ENCODE data around the gene COL5A1.
"Not testable (repeated sequence)": the region's sequence is repeated elsewhere in the genome, so short reads cannot be mapped to it uniquely, and the experiment has no call there.

Gene COL5A1

DNA sequence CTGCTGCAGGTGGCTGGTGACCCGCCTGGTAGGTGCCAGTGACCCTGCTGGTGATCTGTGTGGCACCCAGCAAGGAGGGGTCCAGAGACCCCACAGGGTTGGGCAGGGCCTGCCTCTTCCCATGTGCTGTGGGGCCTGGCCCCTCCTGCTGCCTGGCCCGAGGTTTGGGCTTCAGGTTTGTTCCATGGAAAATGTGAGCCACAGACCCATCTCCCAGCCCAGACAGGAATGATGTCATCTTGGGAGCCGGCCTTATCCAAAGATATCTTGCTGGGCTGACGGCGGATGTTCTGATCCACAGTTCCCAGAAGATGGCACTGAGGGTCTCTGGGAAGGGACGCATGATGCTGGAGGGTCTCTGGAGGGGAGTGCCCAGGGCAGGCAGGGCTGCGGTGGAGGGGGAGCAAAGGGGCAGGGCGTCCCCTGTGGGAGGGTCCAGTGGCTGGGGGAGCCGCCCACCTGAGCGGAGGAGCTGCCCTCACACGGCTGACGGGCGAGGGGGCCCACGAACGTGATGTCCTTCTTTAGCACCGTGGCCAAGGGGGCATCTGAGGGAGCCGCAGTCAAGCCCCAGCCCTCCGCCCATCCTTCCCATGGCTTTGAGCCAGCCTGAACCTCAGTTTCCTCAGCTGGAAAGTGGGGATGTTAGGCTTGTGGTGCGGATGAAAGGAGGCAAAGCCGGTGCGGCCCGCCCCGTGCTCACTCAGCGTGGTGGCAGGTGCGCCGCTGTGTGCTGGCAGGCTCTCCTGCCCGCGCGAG is 68.1 kb downstream of the COL5A1 start:
- Mint-ChIP-seq H3K36me3 (ENCODE audit: low read depth) (no peaks in the 10 kb centered on the region), H3K4me3 (no peak overlapping the region), H3K9me3 (peaks cover 15% of the 10 kb centered on the region), H3K4me1 (ENCODE audit: low read depth) (no peaks in the 10 kb centered on the region), H3K27ac (no peak overlapping the region), H3K27me3 (ENCODE audit: low read depth) (no peaks in the 10 kb centered on the region)

DNA sequence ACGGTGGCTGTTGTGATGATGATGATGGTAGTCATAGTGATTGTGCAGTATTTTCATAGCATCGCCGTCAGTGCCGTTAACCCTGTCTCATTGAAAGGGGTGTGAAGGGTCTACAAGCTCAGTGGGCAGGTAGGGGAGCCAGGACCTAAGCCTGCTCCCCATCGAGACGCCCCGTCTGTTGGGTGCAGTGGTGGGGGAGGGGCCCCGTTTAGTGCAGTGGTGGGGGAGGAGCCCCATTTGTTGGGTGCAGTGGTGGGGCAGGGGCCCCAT is 68.6 kb downstream of the COL5A1 start:
- Mint-ChIP-seq H3K36me3 (ENCODE audit: low read depth) (no peaks in the 10 kb centered on the region), H3K4me3 (no peak overlapping the region), H3K27ac (no peak overlapping the region), H3K9me3 (peaks cover 15% of the 10 kb centered on the region), H3K4me1 (ENCODE audit: low read depth) (no peaks in the 10 kb centered on the region), H3K27me3 (ENCODE audit: low read depth) (no peaks in the 10 kb centered on the region)

DNA sequence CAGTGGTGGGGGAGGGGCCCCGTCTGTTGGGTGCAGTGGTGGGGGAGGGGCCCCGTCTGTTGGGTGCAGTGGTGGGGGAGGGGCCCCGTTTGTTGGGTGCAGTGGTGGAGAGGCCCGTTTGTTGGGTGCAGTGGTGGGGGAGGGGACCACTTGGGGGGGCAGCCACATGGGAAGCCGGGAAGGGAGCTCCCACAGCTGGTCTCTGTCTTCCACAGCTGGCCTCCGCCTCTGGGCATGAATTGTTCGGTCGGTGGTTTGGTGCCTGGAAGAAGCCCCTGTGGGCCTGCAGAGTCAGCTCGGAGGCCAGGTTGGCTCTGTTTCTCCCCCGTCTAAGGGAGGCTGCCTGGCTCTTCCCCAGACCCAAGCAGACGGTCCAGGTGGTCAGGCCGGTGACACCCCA is 69.3 kb downstream of the COL5A1 start:
- H3K27me3 Mint-ChIP-seq (ENCODE audit: low read depth), result no peaks in the 10 kb centered on the region
- H3K9me3 Mint-ChIP-seq, result peaks cover 15% of the 10 kb centered on the region
- no peaks in the 10 kb centered on the region for H3K4me1 Mint-ChIP-seq (ENCODE audit: low read depth)
- H3K4me3 Mint-ChIP-seq, result no peak overlapping the region
- H3K36me3 Mint-ChIP-seq (ENCODE audit: low read depth), result no peaks in the 10 kb centered on the region
- no peak overlapping the region for H3K27ac Mint-ChIP-seq

DNA sequence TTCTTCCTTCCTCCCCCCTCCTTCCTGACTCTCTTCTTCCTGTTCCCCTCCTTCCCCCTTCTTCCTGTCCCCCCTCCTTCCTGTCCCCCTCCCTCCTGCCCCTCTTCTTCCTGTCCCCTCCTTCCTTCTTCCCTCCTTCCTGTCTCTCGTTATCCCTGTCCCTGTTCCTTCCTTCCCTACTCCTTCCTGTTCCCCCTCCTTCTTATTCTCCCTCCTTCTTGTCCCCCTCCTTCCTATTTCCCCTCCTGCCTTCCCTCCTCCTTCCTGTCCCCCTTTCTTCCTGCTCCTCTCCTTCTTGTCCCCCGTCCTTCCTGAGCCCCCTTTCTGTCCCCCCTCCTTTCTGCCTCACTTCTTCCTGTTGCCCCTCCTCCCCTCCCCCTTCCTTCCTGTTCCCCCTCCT is 70.6 kb downstream of the COL5A1 start:
- Mint-ChIP-seq H3K9me3 (peaks cover 15% of the 10 kb centered on the region), H3K27me3 (ENCODE audit: low read depth) (no peaks in the 10 kb centered on the region), H3K4me1 (ENCODE audit: low read depth) (no peaks in the 10 kb centered on the region), H3K27ac (no peak overlapping the region), H3K36me3 (ENCODE audit: low read depth) (no peaks in the 10 kb centered on the region), H3K4me3 (no peak overlapping the region)

DNA sequence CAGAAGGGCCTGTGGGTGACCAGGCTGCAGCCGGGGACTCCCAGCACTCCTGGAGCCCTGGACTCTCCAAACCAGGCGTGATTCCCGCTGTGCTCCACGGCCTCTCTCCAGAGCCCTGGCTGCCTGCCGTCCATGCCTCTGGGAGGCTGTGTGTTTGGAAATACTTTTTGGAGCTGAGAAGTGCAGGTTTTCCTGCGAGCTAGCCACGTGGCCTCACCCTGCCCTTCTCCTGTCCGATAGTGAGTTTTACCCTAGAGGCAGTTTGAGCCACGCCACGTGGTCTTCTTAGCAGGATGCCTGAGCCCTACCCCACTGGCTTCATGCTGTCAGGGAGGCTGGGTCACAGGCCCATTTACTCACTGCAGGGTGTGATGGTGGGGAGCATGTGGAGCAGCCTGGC is 71.3 kb downstream of the COL5A1 start:
- Mint-ChIP-seq H3K4me1 (ENCODE audit: low read depth) (no peaks in the 10 kb centered on the region), H3K27ac (no peak overlapping the region), H3K4me3 (no peak overlapping the region), H3K36me3 (ENCODE audit: low read depth) (no peaks in the 10 kb centered on the region), H3K27me3 (ENCODE audit: low read depth) (no peaks in the 10 kb centered on the region), H3K9me3 (peaks cover 15% of the 10 kb centered on the region)

DNA sequence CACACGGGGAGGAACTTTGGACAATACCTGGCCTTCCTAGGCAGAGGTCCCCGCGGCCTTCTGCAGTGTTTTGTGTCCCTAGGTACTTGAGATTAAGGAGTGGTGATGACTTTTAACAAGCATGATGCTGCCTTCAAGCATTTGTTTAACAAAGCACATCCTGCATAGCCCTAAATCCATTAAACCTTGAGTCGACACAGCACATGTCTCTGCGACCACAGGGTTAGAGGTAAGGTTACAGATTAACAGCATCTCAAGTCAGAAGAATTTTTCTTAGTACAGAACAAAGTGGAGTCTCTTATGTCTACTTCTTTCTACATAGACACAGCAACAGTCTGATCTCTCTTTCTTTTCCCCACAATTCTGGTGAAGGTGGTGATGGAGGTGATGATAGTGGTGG is 73.9 kb downstream of the COL5A1 start:
- not testable (repeated sequence) for H3K36me3 Mint-ChIP-seq (ENCODE audit: low read depth); H3K27ac Mint-ChIP-seq; H3K4me1 Mint-ChIP-seq (ENCODE audit: low read depth); H3K27me3 Mint-ChIP-seq (ENCODE audit: low read depth); H3K4me3 Mint-ChIP-seq
- H3K9me3 Mint-ChIP-seq, result peaks cover 15% of the 10 kb centered on the region

DNA sequence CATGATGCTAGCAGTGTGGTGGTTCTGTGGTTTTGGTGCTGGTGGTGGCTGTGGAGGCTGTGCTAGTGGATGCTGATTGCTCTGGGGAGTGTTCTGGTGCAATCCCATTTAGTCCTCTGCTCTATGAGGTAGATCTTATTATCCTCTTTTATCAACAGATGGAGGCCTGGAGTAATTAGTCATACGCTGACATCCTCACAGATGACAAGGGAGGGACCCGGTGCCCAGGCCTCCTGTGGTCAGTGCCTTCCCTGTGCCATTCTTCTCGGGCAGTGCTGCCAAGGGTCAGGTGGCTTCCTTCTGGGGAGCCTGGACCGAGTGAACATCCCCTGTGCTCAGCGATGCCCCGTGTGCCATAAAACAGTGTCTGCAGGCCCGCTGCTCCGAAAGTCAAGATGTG is 74.5 kb downstream of the COL5A1 start:
- Mint-ChIP-seq H3K4me1 (ENCODE audit: low read depth) (no peaks in the 10 kb centered on the region), H3K9me3 (peaks cover 15% of the 10 kb centered on the region), H3K36me3 (ENCODE audit: low read depth) (no peaks in the 10 kb centered on the region), H3K4me3 (no peak overlapping the region), H3K27ac (no peak overlapping the region), H3K27me3 (ENCODE audit: low read depth) (no peaks in the 10 kb centered on the region)

DNA sequence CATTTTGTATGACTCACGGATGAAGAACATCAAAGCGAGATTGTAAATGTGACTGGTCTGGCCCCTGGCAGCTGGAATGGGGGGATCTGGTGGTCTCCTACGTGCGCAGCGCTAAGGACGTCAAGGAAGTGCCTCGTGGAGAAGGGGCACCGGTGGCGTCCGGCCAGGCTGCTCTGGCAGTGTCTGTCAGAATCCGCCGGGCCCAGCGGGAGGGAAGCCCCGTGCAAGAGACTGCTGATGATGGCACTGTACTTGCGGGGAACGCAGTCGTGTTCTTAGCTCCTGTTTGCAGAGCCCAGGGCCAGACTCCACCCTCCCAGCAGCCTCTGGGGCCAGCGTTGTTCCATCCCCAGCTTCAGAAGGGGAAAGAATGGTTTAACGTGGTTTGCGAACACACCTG is 75.5 kb downstream of the COL5A1 start:
- Mint-ChIP-seq H3K27me3 (ENCODE audit: low read depth) (no peaks in the 10 kb centered on the region), H3K4me1 (ENCODE audit: low read depth) (no peaks in the 10 kb centered on the region)

DNA sequence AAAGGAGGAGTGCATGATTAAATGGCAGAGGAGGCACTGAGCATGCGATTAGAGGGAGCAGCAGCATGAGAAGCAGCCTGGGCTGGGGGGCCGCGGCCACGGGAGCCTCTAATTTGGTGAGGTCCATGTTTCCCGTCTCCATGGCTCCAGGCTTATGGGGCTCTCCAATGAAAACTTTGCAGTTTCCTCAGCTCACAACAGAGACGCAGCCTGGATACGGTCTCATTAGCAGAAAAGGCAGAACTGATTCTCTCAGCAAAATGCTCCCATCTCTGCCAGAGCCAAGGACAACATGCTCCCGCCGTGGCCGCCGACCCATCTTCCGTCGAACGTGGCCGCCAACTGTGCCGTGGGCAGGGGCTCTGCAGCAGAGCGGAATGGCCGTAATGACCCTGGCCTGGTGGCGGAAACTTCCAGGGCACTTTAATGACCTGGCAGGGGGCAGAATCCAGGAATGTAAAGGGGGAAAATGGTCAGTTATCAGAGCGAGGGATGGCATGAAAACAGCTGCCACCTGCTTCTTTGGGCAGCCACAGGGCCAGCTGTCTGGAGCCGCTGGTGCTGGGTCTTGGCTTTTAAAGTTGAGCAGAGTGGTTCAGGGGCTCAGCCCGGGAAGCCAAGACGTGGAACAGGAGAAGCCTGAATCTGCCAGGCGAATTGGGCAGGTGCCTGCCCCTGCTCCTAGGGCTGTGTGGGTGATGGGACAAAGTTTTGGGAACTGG is 76.5 kb downstream of the COL5A1 start:
- no peak overlapping the region for H3K4me3 Mint-ChIP-seq
- H3K9me3 Mint-ChIP-seq, result peaks cover 13% of the 10 kb centered on the region
- H3K27me3 Mint-ChIP-seq (ENCODE audit: low read depth), result no peaks in the 10 kb centered on the region
- H3K27ac Mint-ChIP-seq, result no peak overlapping the region
- H3K4me1 Mint-ChIP-seq (ENCODE audit: low read depth), result no peaks in the 10 kb centered on the region
- no peaks in the 10 kb centered on the region for H3K36me3 Mint-ChIP-seq (ENCODE audit: low read depth)

More for the DNA sequence above, 75.5 kb downstream of the COL5A1 start:
- Mint-ChIP-seq H3K9me3 (peaks cover 15% of the 10 kb centered on the region), H3K36me3 (ENCODE audit: low read depth) (no peaks in the 10 kb centered on the region), H3K4me3 (no peak overlapping the region), H3K27ac (no peak overlapping the region)

DNA sequence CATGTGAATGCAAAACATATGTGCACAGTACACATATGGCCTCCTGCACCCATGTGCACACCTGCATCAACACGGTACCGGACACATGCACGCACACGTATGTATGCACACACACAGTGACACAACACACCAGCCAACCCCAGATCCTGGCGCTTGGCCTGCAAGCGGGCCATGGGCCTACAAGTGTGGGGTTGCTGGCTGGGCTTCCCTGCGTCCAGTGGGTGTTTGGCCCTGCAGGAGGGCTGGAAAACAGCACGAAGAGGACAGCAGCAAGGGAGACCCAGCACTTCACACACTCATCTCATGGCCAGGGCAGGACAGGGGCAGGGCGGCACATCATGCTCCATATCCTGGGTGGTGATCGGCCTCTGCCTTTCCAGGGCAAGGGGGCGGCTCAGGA is 77.7 kb downstream of the COL5A1 start:
- no peaks in the 10 kb centered on the region for H3K36me3 Mint-ChIP-seq (ENCODE audit: low read depth)
- H3K4me3 Mint-ChIP-seq, result no peak overlapping the region
- H3K27me3 Mint-ChIP-seq (ENCODE audit: low read depth), result no peaks in the 10 kb centered on the region
- H3K27ac Mint-ChIP-seq, result no peak overlapping the region
- peaks cover under 1% of the 10 kb centered on the region for H3K9me3 Mint-ChIP-seq
- no peaks in the 10 kb centered on the region for H3K4me1 Mint-ChIP-seq (ENCODE audit: low read depth)

DNA sequence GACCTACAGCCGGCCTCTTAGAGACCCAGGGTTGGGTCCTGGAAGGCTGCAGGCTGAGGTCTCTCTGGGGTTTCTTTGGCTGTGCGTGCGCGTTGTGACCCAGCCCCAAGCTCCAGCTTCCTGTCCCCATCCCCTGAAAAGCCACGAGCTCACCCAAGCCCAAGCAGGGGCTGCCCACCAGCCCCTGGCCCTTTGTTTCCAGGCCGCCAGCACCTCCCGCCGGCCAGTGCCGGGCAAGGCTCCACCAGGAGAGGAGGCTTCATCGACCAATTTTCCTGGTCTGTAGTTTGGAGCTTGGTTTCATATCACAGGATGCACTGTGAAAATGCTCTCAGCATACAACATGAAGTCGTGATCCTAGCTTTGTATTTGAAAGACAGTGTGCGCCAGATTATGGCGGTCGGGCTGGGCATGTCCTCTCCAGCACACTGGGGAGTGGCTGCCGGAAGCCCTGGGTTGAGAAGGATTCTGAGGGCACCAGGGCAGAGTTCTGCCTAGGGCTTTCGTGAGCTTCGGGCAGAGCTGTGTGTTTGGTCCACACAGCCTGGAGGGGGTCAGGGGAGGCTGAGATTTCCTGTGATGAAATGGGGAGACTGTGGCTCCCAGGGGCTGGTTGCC is 78.6 kb downstream of the COL5A1 start:
- Mint-ChIP-seq H3K4me1 (ENCODE audit: low read depth) (peaks cover under 1% of the 10 kb centered on the region), H3K27me3 (ENCODE audit: low read depth) (no peaks in the 10 kb centered on the region), H3K9me3 (no peaks in the 10 kb centered on the region)

DNA sequence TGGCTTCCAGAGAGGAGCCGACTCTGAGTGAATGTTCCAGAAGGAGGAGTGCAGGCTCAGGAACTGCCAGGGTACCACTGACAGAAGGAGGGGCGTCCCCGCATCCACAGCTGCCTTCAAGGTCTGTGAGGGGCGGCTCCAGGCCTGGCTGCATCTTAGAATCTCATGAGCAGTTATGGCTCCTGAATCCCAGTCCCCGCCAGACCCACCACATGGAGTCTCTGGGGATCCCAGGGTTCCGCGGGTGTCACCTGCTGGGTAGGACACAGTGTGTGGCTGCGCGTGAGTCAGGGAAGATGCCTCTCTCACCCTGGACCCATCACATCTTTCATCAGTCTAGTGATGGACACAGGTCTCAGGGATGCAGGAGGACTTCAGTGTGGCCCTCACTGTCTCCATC is 79.2 kb downstream of the COL5A1 start:
- Mint-ChIP-seq H3K9me3 (no peaks in the 10 kb centered on the region), H3K4me3 (no peak overlapping the region), H3K4me1 (ENCODE audit: low read depth) (peaks cover 6% of the 10 kb centered on the region)

More for the DNA sequence above, 78.6 kb downstream of the COL5A1 start:
- H3K27ac Mint-ChIP-seq, result no peak overlapping the region
- no peak overlapping the region for H3K4me3 Mint-ChIP-seq
- no peaks in the 10 kb centered on the region for H3K36me3 Mint-ChIP-seq (ENCODE audit: low read depth)

DNA sequence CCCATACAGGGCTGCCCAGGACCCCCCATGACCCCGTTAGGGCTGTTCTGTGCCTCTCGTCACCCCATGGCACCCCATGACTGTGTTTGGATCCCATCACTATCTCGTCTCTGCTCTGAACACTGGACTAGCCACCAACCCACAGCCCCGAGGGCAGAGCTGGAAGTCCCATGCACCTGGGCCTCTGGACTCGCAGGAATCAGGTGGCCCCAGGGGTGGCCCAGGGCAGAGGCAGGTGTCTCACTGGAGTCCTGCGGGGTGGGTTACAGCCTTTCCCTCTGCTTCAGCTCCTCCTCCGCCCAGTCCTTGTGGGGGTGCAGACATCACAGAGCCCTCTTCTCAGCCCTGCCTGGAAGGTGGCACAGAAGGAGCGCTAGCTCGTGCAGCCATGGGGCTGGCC is 79.7 kb downstream of the COL5A1 start:
- H3K27me3 Mint-ChIP-seq (ENCODE audit: low read depth), result no peaks in the 10 kb centered on the region
- no peaks in the 10 kb centered on the region for H3K9me3 Mint-ChIP-seq
- peaks cover 6% of the 10 kb centered on the region for H3K4me1 Mint-ChIP-seq (ENCODE audit: low read depth)
- no peak overlapping the region for H3K27ac Mint-ChIP-seq
- H3K36me3 Mint-ChIP-seq (ENCODE audit: low read depth), result no peaks in the 10 kb centered on the region
- H3K4me3 Mint-ChIP-seq, result no peak overlapping the region

More for the DNA sequence above, 79.2 kb downstream of the COL5A1 start:
- H3K27me3 Mint-ChIP-seq (ENCODE audit: low read depth), result no peaks in the 10 kb centered on the region
- H3K36me3 Mint-ChIP-seq (ENCODE audit: low read depth), result no peaks in the 10 kb centered on the region
- no peak overlapping the region for H3K27ac Mint-ChIP-seq

DNA sequence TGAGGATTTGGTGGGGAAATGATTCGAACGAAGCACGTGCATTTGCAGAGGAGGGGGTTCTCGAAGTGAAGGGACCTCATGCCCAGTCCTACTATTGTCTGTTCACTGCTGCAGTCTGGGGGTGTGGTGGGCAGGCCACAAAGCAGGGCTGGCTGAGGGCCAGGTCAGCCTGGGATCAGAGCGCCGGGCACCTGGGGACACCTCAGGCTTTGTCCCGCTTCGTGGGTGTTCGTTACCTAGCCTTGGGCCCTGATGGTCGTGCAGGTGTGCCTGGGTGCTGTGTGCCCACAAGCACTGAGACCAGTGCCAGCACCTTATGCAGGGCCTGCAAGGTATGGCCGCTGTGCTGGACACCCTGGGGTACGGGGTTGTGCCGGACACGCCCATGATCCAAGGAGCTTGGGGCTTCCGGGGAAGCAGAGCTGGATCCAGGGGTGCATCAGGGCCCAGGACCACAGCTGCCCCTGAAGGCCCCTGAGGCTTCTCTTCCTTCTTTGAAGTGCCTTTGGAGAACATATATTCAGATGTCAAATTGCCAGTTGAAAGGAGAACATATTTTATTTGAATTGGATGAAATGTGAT is 80.6 kb downstream of the COL5A1 start:
- Mint-ChIP-seq H3K27ac (no peak overlapping the region), H3K4me3 (no peak overlapping the region), H3K9me3 (no peaks in the 10 kb centered on the region), H3K36me3 (ENCODE audit: low read depth) (no peaks in the 10 kb centered on the region), H3K4me1 (ENCODE audit: low read depth) (peaks cover 6% of the 10 kb centered on the region), H3K27me3 (ENCODE audit: low read depth) (no peaks in the 10 kb centered on the region)

DNA sequence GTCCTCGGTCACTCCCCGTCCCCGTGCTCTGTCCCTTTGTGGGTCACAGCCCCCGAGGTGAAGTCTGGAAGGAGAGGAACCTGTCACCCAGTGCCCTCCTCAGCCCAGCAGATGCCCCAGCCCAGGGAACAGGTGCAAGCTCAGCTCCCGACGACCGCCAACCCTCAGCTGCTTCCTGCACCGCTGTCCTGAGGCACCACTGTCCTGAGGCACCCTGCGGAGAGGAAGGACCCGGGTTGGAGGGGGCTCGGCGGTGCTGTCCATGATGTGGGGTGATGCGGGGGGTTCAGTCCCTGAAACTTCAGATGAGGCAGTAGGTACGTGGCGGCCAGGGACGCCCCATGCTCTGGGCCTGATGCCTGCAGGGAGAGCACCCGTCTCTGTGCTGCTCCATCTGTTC is 81.4 kb downstream of the COL5A1 start:
- Mint-ChIP-seq H3K27me3 (ENCODE audit: low read depth) (no peaks in the 10 kb centered on the region), H3K36me3 (ENCODE audit: low read depth) (no peaks in the 10 kb centered on the region), H3K27ac (no peak overlapping the region), H3K4me3 (no peak overlapping the region), H3K9me3 (no peaks in the 10 kb centered on the region), H3K4me1 (ENCODE audit: low read depth) (peaks cover 6% of the 10 kb centered on the region)
